HCT116 (cell line): ENCODE results near the gene XYLT1. TPM values are rescaled to one million over a fixed set of nuclear protein-coding genes. Genes with fewer than 3 reads are reported as not detected.

Experiments used
- ATAC-seq: fragments of 200-7000 bp; cut with Tn5 transposase; 2 replicates; pipeline ENCODE4 v1.9.1; 2020; ENCODE audit warnings: mild to moderate bottlenecking, moderate library complexity
- BruUV-seq: library from RNA; stranded (reverse); fragments of 400-500 nt; replicated peaks from 2 replicates; lab custom pipeline; 2021; lab: Mats Ljungman, UMichigan
- CTCF ChIA-PET: fragments of 300-600 bp; sonication (Branson Sonifier 250); formaldehyde crosslinking; loops from one replicate; lab custom pipeline; 2021; ENCODE audit warnings: antibody characterized with exemption; lab: Charles Lee
- POLR2A ChIA-PET: fragments of 300-600, 350-600 bp; sonication (Branson Sonifier 250); formaldehyde crosslinking; loops from one replicate; lab custom pipeline; 2021; ENCODE audit warnings: antibody characterized with exemption; lab: Charles Lee
- RAD21 ChIA-PET, 2 experiments: fragments of 300-600 bp; sonication (Branson Sonifier 250); formaldehyde crosslinking; loops; one replicate each; lab custom pipeline; 2023; ENCODE audit warnings: low total read pairs in 2 of 2; ENCODE audit not compliant: uncharacterized antibody in 2 of 2, unreplicated experiment in 2 of 2, low non-redundant PET in 1 of 2; lab: Charles Lee
- DNase-seq: peaks from one replicate; pipeline ENCODE4 v3.0.0-alpha.2; 2010; ENCODE audit warnings: low read depth, low spot score
- H2AFZ ChIP-seq: fragments of 200-600 bp; shearing (Covaris generic), sonication (generic); 2 replicates; pipeline ENCODE4 v1.6.1; 2017; ENCODE audit warnings: low read depth, mixed run types, mixed read lengths, antibody characterized with exemption, low read length; ENCODE audit not compliant: poor library complexity, severe bottlenecking
- H3K27ac ChIP-seq: 2 replicates; pipeline ENCODE4 v1.5.1; 2012; ENCODE audit warnings: low read depth, low read length
- H3K27me3 ChIP-seq: fragments of 200-600 bp; sonication (generic); 2 replicates; pipeline ENCODE4 v1.6.1; 2016; ENCODE audit warnings: mixed run types, low read length, mixed read lengths; ENCODE audit not compliant: insufficient read depth
- H3K36me3 ChIP-seq, 2 experiments: fragments of 200-500 bp in 1 of 2; fragments of 200-600 bp in 1 of 2; sonication (Bioruptor generic) in 1 of 2; sonication (generic) in 1 of 2; 2 replicates each; pipeline versions ENCODE4 v1.5.1 to v1.6.1; 2014 to 2016; ENCODE audit warnings: low read length in 2 of 2, inconsistent platforms in 1 of 2, mixed read lengths in 1 of 2, mixed run types in 1 of 2; ENCODE audit not compliant: insufficient read depth in 2 of 2, control insufficient read depth in 1 of 2
- H3K4me1 ChIP-seq, 2 experiments: fragments of 200-600 bp in 1 of 2; sonication (generic) in 1 of 2; 2 replicates each; pipeline versions ENCODE4 v1.5.1 to v1.6.1; 2012 to 2017; ENCODE audit warnings: low read length in 2 of 2, inconsistent platforms in 1 of 2, mild to moderate bottlenecking in 1 of 2, mixed read lengths in 1 of 2, mixed run types in 1 of 2, moderate library complexity in 1 of 2; ENCODE audit not compliant: insufficient read depth in 2 of 2, control insufficient read depth in 1 of 2
- H3K4me2 ChIP-seq: fragments of 200-600 bp; sonication (generic); 2 replicates; pipeline ENCODE4 v1.6.1; 2017; ENCODE audit warnings: mixed run types, low read length, mixed read lengths
- H3K4me3 ChIP-seq, 2 experiments: fragments of 200-600 bp in 1 of 2; sonication (generic) in 1 of 2; replicated peaks in 1 of 2; 2 replicates each; pipeline ENCODE4 v1.5.1; 2011 to 2016; ENCODE audit warnings: low read length in 2 of 2, control low read depth in 1 of 2, low read depth in 1 of 2, mild to moderate bottlenecking in 1 of 2, mixed read lengths in 1 of 2, mixed run types in 1 of 2
- H3K79me2 ChIP-seq: fragments of 200-600 bp; sonication (generic); 2 replicates; pipeline ENCODE4 v1.6.1; 2017; ENCODE audit warnings: mild to moderate bottlenecking, mixed run types, low read length, moderate library complexity, mixed read lengths; ENCODE audit not compliant: insufficient read depth
- H3K9ac ChIP-seq: fragments of 200-600 bp; sonication (generic); 2 replicates; pipeline ENCODE4 v1.6.1; 2016; ENCODE audit warnings: low read length, mixed read lengths
- H3K9me2 ChIP-seq: fragments of 200-600 bp; sonication (generic), shearing (Covaris generic); 2 replicates; pipeline ENCODE4 v1.6.1; 2017; ENCODE audit warnings: mixed run types, mild to moderate bottlenecking, moderate library complexity; ENCODE audit not compliant: insufficient read depth
- H3K9me3 ChIP-seq, 2 experiments: fragments of 200-500 bp in 1 of 2; fragments of 200-600 bp in 1 of 2; sonication (Bioruptor generic) in 1 of 2; sonication (generic) in 1 of 2; 2 replicates each; pipeline ENCODE4 v1.6.1; 2014 to 2017; ENCODE audit warnings: low read length in 2 of 2, mixed read lengths in 2 of 2, inconsistent platforms in 1 of 2, low read depth in 1 of 2, mild to moderate bottlenecking in 1 of 2, mixed run types in 1 of 2, moderate library complexity in 1 of 2; ENCODE audit not compliant: control insufficient read depth in 1 of 2, insufficient read depth in 1 of 2
- H4K20me1 ChIP-seq: fragments of 200-600 bp; sonication (generic), shearing (Covaris generic); 2 replicates; pipeline ENCODE4 v1.6.1; 2017; ENCODE audit warnings: mixed run types, mild to moderate bottlenecking, moderate library complexity; ENCODE audit not compliant: insufficient read depth
- EGR1 ChIP-seq: IDR thresholded peaks from 2 replicates; pipeline ENCODE4 v1.6.1; 2012; ENCODE audit warnings: low read depth
- ELF1 ChIP-seq: IDR thresholded peaks from 2 replicates; pipeline ENCODE4 v1.6.1; 2012; ENCODE audit warnings: low read depth, borderline replicate concordance
- EZH2 ChIP-seq: fragments of 200-600 bp; sonication (generic); IDR thresholded peaks from 2 replicates; pipeline ENCODE4 v1.6.1; 2017; ENCODE audit warnings: antibody characterized with exemption, mixed run types
- EZH2phosphoT487 ChIP-seq: fragments of 200-600 bp; IDR thresholded peaks from 2 replicates; pipeline ENCODE4 v1.6.1; 2018; ENCODE audit warnings: antibody characterized with exemption, borderline replicate concordance
- FOSL1 ChIP-seq: IDR thresholded peaks from 2 replicates; pipeline ENCODE4 v1.6.1; 2012; ENCODE audit warnings: low read depth
- JUND ChIP-seq: IDR thresholded peaks from 2 replicates; pipeline ENCODE4 v1.6.1; 2012
- MAX ChIP-seq: IDR thresholded peaks from 2 replicates; pipeline ENCODE4 v1.6.1; 2012
- POLR2A ChIP-seq: IDR thresholded peaks from 2 replicates; pipeline ENCODE4 v1.7.0; 2011; ENCODE audit warnings: borderline replicate concordance; ENCODE audit not compliant: insufficient read depth, insufficient read length; ENCODE audit errors: extremely low read depth
- POLR2AphosphoS5 ChIP-seq: IDR thresholded peaks from 2 replicates; pipeline ENCODE4 v1.6.1; 2011; ENCODE audit warnings: mild to moderate bottlenecking, low read depth, low read length, moderate library complexity
- RAD21 ChIP-seq: IDR thresholded peaks from 2 replicates; pipeline ENCODE4 v1.6.1; 2012; ENCODE audit warnings: low read depth, mild to moderate bottlenecking
- SIN3A ChIP-seq: IDR thresholded peaks from 2 replicates; pipeline ENCODE4 v1.6.1; 2012; ENCODE audit warnings: low read depth
- SP1 ChIP-seq: IDR thresholded peaks from 2 replicates; pipeline ENCODE4 v1.6.1; 2012; ENCODE audit warnings: low read depth
- SRF ChIP-seq: IDR thresholded peaks from 2 replicates; pipeline ENCODE4 v1.6.1; 2012; ENCODE audit warnings: low read depth
- TCF7L2 ChIP-seq: IDR thresholded peaks from 2 replicates; pipeline ENCODE4 v1.7.0; 2011; ENCODE audit warnings: borderline replicate concordance, inconsistent platforms; ENCODE audit not compliant: insufficient read depth, insufficient read length; ENCODE audit errors: extremely low read depth
- YY1 ChIP-seq: IDR thresholded peaks from 2 replicates; pipeline ENCODE4 v1.6.1; 2011; ENCODE audit warnings: low read length, low read depth, moderate library complexity, mild to moderate bottlenecking; ENCODE audit not compliant: insufficient replicate concordance; ENCODE audit errors: extremely low read depth
- ZBTB33 ChIP-seq: IDR thresholded peaks from 2 replicates; pipeline ENCODE4 v1.6.1; 2011; ENCODE audit warnings: mild to moderate bottlenecking, low read length, moderate library complexity; ENCODE audit not compliant: insufficient replicate concordance; ENCODE audit errors: extremely low read depth
- ZNF274 ChIP-seq: fragments of 200-500 bp; sonication (Bioruptor generic); IDR thresholded peaks from 2 replicates; pipeline ENCODE4 v1.6.1; 2014; ENCODE audit warnings: mild to moderate bottlenecking, low read depth, low read length, inconsistent platforms
- intact Hi-C: fragments of 100-400 bp; cut with micrococcal nuclease; formaldehyde crosslinking; loops from 2 replicates; pipeline ENCODE4 v1.10.0; 2022
- total RNA-seq: library from RNA; stranded (reverse); gene quantifications from one replicate; pipeline ENCODE4 v1.2.1, GENCODE V29; 2021; ENCODE audit not compliant: unreplicated experiment
- TF ChIP-seq, protein P1 (sequence below): IDR thresholded peaks from 2 replicates; pipeline ENCODE4 v1.6.1; 2012
- TF ChIP-seq, protein P2 (sequence below), 3 experiments: fragments of 200-600 bp in 1 of 3; sonication (generic) in 1 of 3; IDR thresholded peaks in 2 of 3; conservative IDR thresholded peaks in 1 of 3; 2 replicates each; pipeline ENCODE4 v1.5.1; 2012 to 2017; ENCODE audit warnings: low read depth in 2 of 3, low read length in 2 of 3, antibody characterized with exemption in 1 of 3, borderline replicate concordance in 1 of 3, control low read depth in 1 of 3, mild to moderate bottlenecking in 1 of 3, mixed read lengths in 1 of 3, mixed run types in 1 of 3, moderate library complexity in 1 of 3; ENCODE audit not compliant: insufficient read depth in 1 of 3

The XYLT1 gene
- total RNA-seq, 1 experiment from 2014 or later, result 4.5 TPM

DNA sequence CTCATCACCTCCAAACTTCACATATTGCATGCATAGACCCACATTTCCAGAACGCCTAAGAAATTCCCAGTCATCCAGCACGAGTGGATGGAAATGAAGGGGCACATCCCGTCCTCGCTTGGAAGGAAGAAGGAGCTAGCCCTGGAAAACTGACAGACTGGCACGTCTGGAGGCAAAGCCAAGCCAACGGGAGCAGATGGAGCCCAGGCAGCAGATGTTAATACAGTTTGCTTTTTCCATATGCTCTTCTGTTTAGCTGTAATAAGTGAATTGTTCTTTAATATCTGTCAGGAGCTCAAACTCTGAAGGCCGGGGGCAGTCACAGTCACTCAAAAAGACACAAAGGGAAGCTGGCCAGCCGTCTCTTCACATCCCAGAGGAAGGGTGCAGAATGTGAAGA is 187.7 kb downstream of the XYLT1 start:
- DNase-seq (no peak), ATAC-seq (no peak)
- BruUV-seq, result no TSS peak
- Histone ChIP-seq H2AFZ (no peak overlapping the region), H3K79me2 (no peaks in the 10 kb centered on the region), H4K20me1 (no peaks in the 10 kb centered on the region), H3K4me1 (no peaks in the 10 kb centered on the region), H3K36me3 (no peaks in the 10 kb centered on the region), H3K9me3 (no peaks in the 10 kb centered on the region), H3K9me2 (no peaks in the 10 kb centered on the region), H3K9ac (no peak overlapping the region), H3K4me3 (no peak overlapping the region), H3K27me3 (peaks cover 7% of the 10 kb centered on the region), H3K27ac (no peak overlapping the region), H3K4me2 (no peak overlapping the region)
- CTCF ChIA-PET, result no interaction called here
- TF ChIP-seq ELF1 (no peak), SIN3A (no peak), YY1 (no peak), RAD21 (no peak), ZNF274 (no peak), FOSL1 (no peak), POLR2A (no peak), JUND (no peak), EZH2phosphoT487 (no peak), EZH2 (no peak), TCF7L2 (no peak), SRF (no peak), SP1 (no peak), ZBTB33 (no peak), EGR1 (no peak), POLR2AphosphoS5 (no peak), MAX (no peak)
- TF ChIP-seq, protein P1, sequence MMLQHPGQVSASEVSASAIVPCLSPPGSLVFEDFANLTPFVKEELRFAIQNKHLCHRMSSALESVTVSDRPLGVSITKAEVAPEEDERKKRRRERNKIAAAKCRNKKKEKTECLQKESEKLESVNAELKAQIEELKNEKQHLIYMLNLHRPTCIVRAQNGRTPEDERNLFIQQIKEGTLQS, result no peak
- TF ChIP-seq, protein P2, sequence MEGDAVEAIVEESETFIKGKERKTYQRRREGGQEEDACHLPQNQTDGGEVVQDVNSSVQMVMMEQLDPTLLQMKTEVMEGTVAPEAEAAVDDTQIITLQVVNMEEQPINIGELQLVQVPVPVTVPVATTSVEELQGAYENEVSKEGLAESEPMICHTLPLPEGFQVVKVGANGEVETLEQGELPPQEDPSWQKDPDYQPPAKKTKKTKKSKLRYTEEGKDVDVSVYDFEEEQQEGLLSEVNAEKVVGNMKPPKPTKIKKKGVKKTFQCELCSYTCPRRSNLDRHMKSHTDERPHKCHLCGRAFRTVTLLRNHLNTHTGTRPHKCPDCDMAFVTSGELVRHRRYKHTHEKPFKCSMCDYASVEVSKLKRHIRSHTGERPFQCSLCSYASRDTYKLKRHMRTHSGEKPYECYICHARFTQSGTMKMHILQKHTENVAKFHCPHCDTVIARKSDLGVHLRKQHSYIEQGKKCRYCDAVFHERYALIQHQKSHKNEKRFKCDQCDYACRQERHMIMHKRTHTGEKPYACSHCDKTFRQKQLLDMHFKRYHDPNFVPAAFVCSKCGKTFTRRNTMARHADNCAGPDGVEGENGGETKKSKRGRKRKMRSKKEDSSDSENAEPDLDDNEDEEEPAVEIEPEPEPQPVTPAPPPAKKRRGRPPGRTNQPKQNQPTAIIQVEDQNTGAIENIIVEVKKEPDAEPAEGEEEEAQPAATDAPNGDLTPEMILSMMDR (IDR thresholded peaks at IDR 0.05 in 2 of 3, conservative IDR thresholded peaks at IDR 0.05 in 1 of 3; ENCODE audit: borderline replicate concordance in 1 of 3, insufficient read depth in 1 of 3, low read depth in 2 of 3, low read length in 2 of 3), result no peak
- intact Hi-C loops, result no loop called here
- RAD21 ChIA-PET, result no interaction called here
- POLR2A ChIA-PET, result no interaction called here
